Measurements from ENCODE around the gene U2AF2.

U2AF2 gene

GRCh38 chr19:55625004-55625326, 29.9 kb upstream of the U2AF2 start:
- TF ChIP-seq CTCF (IDR thresholded peaks at IDR 0.05; ENCODE audit: low read depth, low read length, missing control alignments): no peak
- no peak for DNase-seq (ENCODE audit: low read depth)
- H3K4me3 ChIP-seq (ENCODE audit: low read depth, low read length): peak overlapping the region; percentile 59
- in situ Hi-C loops (cut with HindIII; ENCODE audit: low sequenced_read_pairs): no loop called here

- in situ Hi-C loops (cut with HindIII; ENCODE audit: low sequenced_read_pairs): no loop called here
- DNase-seq (ENCODE audit: low read depth): no peak
- no peak for TF ChIP-seq CTCF (IDR thresholded peaks at IDR 0.05; ENCODE audit: low read depth, low read length, missing control alignments)
- no peak overlapping the region for H3K4me3 ChIP-seq (ENCODE audit: low read depth, low read length)
Observed at GRCh38 chr19:55626350-55626749, 28.5 kb upstream of the U2AF2 start.

GRCh38 chr19:55632463-55632834, 22.4 kb upstream of the U2AF2 start:
- peak; percentile 80 for TF ChIP-seq CTCF (IDR thresholded peaks at IDR 0.05; ENCODE audit: low read depth, low read length, missing control alignments)
- no peak overlapping the region for H3K4me3 ChIP-seq (ENCODE audit: low read depth, low read length)
- DNase-seq (ENCODE audit: low read depth): peak; percentile 97
- in situ Hi-C loops (cut with HindIII; ENCODE audit: low sequenced_read_pairs): no loop called here

GRCh38 chr19:55633861-55634260, 21.0 kb upstream of the U2AF2 start:
- DNase-seq (ENCODE audit: low read depth): no peak
- TF ChIP-seq CTCF (IDR thresholded peaks at IDR 0.05; ENCODE audit: low read depth, low read length, missing control alignments): no peak
- no peak overlapping the region for H3K4me3 ChIP-seq (ENCODE audit: low read depth, low read length)
- in situ Hi-C loops (cut with HindIII; ENCODE audit: low sequenced_read_pairs): no loop called here

- in situ Hi-C loops (cut with HindIII; ENCODE audit: low sequenced_read_pairs): no loop called here
- no peak for TF ChIP-seq CTCF (IDR thresholded peaks at IDR 0.05; ENCODE audit: low read depth, low read length, missing control alignments)
- peak overlapping the region; percentile 68 for H3K4me3 ChIP-seq (ENCODE audit: low read depth, low read length)
- DNase-seq (ENCODE audit: low read depth): no peak
Observed at GRCh38 chr19:55635334-55635717, 19.5 kb upstream of the U2AF2 start.

GRCh38 chr19:55635856-55636440, 18.9 kb upstream of the U2AF2 start:
- in situ Hi-C loops (cut with HindIII; ENCODE audit: low sequenced_read_pairs): no loop called here
- no peak for TF ChIP-seq CTCF (IDR thresholded peaks at IDR 0.05; ENCODE audit: low read depth, low read length, missing control alignments)
- H3K4me3 ChIP-seq (ENCODE audit: low read depth, low read length): peak overlapping the region; percentile 68
- DNase-seq (ENCODE audit: low read depth): no peak

- in situ Hi-C loops (cut with HindIII; ENCODE audit: low sequenced_read_pairs): no loop called here
- H3K4me3 ChIP-seq (ENCODE audit: low read depth, low read length): no peak overlapping the region
- DNase-seq (ENCODE audit: low read depth): no peak
- no peak for TF ChIP-seq CTCF (IDR thresholded peaks at IDR 0.05; ENCODE audit: low read depth, low read length, missing control alignments)
Observed at GRCh38 chr19:55636723-55637122, 18.1 kb upstream of the U2AF2 start.

Data from astrocyte of the cerebellum (primary cell).